ENCODE measurements around the gene KCTD18. TPM values are rescaled to one million over a fixed set of nuclear protein-coding genes. Genes with fewer than 3 reads are reported as not detected.

The KCTD18 gene
- total and polyA plus RNA-seq, 10 donors = 11.1 to 21.5 (median 15.5) TPM

DNA sequence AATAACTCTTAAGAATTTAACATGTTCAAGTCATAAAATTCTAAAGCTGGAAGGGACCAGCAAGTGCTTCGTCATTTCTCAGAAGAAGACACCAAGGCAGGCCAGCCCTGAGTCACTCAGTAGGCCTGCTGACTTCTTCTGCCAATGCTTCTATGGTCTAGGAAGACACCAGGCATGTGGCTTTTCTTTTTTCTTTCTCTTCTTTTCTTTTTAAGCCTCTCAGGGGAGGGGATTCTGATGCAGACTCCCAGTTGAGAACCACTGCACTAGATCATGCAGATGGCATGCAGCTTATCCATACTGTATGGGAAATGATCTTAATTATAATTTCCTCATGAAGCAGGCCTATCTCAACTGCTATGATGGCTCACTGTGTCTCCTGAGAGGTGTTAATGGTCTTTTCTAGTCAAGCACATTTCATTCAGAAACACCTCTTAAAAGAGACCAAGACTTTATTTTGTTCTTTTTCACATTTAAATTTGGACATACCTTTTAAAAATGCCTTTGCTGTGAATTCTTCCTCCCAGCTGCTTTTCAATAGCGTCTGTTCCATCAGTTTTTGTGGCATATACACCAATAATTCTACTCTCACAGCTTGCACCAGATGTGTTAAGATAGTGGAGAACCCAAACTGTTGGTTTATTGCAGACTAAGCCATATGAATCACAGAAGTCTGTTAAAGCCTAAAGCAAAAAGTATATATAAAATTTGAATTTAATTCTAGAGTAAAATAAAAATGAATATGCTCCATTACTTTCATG, 11.3 kb downstream of the KCTD18 start:
- 91 to 97% (median 96%) methylated on average over 2 of the region's 2 CpGs for whole genome bisulfite sequencing, 5 donors
- TF ChIP-seq POLR2A (IDR thresholded peaks at IDR 0.05) = no peak
- TF ChIP-seq POLR2AphosphoS5 (IDR thresholded peaks at IDR 0.05) = no peak
- TF ChIP-seq, protein P1, sequence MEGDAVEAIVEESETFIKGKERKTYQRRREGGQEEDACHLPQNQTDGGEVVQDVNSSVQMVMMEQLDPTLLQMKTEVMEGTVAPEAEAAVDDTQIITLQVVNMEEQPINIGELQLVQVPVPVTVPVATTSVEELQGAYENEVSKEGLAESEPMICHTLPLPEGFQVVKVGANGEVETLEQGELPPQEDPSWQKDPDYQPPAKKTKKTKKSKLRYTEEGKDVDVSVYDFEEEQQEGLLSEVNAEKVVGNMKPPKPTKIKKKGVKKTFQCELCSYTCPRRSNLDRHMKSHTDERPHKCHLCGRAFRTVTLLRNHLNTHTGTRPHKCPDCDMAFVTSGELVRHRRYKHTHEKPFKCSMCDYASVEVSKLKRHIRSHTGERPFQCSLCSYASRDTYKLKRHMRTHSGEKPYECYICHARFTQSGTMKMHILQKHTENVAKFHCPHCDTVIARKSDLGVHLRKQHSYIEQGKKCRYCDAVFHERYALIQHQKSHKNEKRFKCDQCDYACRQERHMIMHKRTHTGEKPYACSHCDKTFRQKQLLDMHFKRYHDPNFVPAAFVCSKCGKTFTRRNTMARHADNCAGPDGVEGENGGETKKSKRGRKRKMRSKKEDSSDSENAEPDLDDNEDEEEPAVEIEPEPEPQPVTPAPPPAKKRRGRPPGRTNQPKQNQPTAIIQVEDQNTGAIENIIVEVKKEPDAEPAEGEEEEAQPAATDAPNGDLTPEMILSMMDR (IDR thresholded peaks at IDR 0.05 in 8 of 11, conservative IDR thresholded peaks at IDR 0.05 in 3 of 11) = no peak
- H3K36me3 ChIP-seq = peaks cover 0 to 74% (median 44%) of the 10 kb centered on the region in 6 donors

DNA sequence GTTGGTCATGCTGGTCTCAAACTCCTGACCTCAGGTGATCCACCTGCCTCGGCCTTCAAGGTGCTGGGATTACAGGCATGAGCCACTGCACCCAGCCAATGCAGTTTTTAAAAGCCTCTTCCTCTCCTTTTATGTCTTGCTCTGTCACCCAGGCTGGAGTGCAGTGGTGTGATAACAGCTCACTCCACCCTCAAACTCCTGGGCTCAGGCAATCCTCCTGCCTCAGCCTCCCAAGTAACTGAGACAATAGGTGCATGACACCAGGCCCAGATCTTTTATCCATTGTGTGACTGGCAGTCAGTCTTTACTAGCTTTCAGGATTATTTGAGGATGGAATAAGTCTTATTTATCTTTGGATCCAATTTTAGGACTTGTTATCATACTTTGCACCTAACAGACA, 13.2 kb downstream of the KCTD18 start:
- Histone ChIP-seq H3K27ac (no peak overlapping the region), H3K27me3 (replicated peaks in 1 of 7) (no peaks in the 10 kb centered on the region), H3K36me3 (peaks cover 2 to 76% (median 50%) of the 10 kb centered on the region in 6 donors), H3K4me3 (no peak overlapping the region), H3K9me3 (no peaks in the 10 kb centered on the region), H3K4me1 (no peaks in the 10 kb centered on the region)
- DNase-seq = no peak
- WGBS, 5 donors = 82 to 100% (median 96%) methylated on average over 1 of the region's 1 CpG
- no peak for TF ChIP-seq POLR2AphosphoS5 (IDR thresholded peaks at IDR 0.05)
- no peak for TF ChIP-seq POLR2A (IDR thresholded peaks at IDR 0.05)
- TF ChIP-seq, protein P1 (IDR thresholded peaks at IDR 0.05 in 8 of 11, conservative IDR thresholded peaks at IDR 0.05 in 3 of 11) = no peak
- intact Hi-C loops (cut with DNase I; ENCODE audit: low total_unique reads) = no loop called here

More for the DNA sequence above, 11.3 kb downstream of the KCTD18 start:
- Histone ChIP-seq H3K9me3 (no peaks in the 10 kb centered on the region), H3K27me3 (replicated peaks in 1 of 7) (no peaks in the 10 kb centered on the region), H3K4me1 (no peaks in the 10 kb centered on the region), H3K4me3 (no peak overlapping the region), H3K27ac (no peak overlapping the region)
- no peak for DNase-seq
- intact Hi-C loops (cut with DNase I; ENCODE audit: low total_unique reads) = no loop called here

DNA sequence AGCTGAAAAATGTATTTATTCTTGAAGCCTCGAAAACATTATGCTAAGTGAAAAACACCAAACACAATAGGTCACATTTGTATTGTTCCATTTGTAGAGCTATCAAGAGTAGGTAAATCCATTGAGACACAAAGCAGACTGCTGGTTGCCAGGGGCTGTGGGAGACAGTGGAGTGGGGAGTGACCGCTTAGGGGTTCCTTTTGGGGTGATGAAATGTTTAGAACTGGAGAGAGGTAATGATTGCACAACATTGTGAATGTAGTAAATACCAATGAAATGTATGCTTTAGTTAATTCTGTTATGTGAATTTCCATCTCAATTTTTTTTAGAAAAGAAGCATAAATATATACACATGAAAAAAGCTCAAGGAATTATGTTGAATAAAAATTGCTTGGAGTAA, 15.8 kb downstream of the KCTD18 start:
- Histone ChIP-seq H3K9me3 (no peaks in the 10 kb centered on the region), H3K27ac (no peak overlapping the region), H3K4me1 (no peaks in the 10 kb centered on the region), H3K27me3 (replicated peaks in 1 of 7) (no peaks in the 10 kb centered on the region), H3K4me3 (no peak overlapping the region), H3K36me3 (peaks cover 6 to 100% (median 71%) of the 10 kb centered on the region in 6 donors)
- intact Hi-C loops (cut with DNase I; ENCODE audit: low total_unique reads) = no loop called here
- WGBS, 5 donors = 78 to 93% (median 87%) methylated on average over 2 of the region's 2 CpGs
- no peak for DNase-seq
- TF ChIP-seq POLR2AphosphoS5 (IDR thresholded peaks at IDR 0.05) (no peak), POLR2A (IDR thresholded peaks at IDR 0.05) (no peak)
- TF ChIP-seq, protein P1 (IDR thresholded peaks at IDR 0.05 in 8 of 11, conservative IDR thresholded peaks at IDR 0.05 in 3 of 11) = no peak

DNA sequence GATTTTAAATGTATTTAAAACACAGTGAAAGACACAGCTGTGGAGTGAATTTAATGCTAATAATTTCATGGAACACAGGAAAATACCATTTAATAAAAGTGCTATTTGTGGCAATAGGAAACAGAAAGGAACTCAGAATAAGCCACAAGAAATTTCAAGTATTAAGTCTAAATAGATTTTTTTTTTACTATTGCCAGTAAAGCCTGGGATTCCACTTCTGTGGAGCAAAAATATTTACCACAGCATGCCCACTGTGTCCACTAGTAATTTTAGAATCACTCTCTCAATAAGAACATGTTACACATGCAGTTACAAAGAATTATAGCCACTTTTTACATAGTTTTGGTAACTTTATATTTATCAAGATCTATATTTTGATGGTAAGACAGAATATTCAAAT, 17.2 kb downstream of the KCTD18 start:
- no peaks in the 10 kb centered on the region for H3K9me3 ChIP-seq
- DNase-seq = no peak
- intact Hi-C loops (cut with DNase I; ENCODE audit: low total_unique reads) = no loop called here
- no peaks in the 10 kb centered on the region for H3K4me1 ChIP-seq
- H3K36me3 ChIP-seq = peaks cover 6 to 96% (median 59%) of the 10 kb centered on the region in 6 donors
- TF ChIP-seq POLR2AphosphoS5 (IDR thresholded peaks at IDR 0.05) = no peak
- TF ChIP-seq, protein P1 (IDR thresholded peaks at IDR 0.05 in 8 of 11, conservative IDR thresholded peaks at IDR 0.05 in 3 of 11) = no peak
- no peak for TF ChIP-seq POLR2A (IDR thresholded peaks at IDR 0.05)
- no peaks in the 10 kb centered on the region for H3K27me3 ChIP-seq (replicated peaks in 1 of 7)
- no peak overlapping the region for H3K27ac ChIP-seq
- no peak overlapping the region for H3K4me3 ChIP-seq
